Mesothelial cell of epicardium (in vitro differentiated cells): ENCODE results near the gene LGR4. TPM values are rescaled to one million over a fixed set of nuclear protein-coding genes. Genes with fewer than 3 reads are reported as not detected.

Experiments used
- DNase-seq, 2 experiments: peaks; one replicate each; pipeline ENCODE4 v3.0.0; 2021; ENCODE audit warnings: low spot score in 2 of 2; ENCODE audit not compliant: unreplicated experiment in 2 of 2
- H3K27ac Mint-ChIP-seq: 2 replicates; pipeline ENCODE4 v1.8.0; 2021; ENCODE audit warnings: mixed read lengths
- H3K27me3 Mint-ChIP-seq: 2 replicates; pipeline ENCODE4 v1.8.0; 2021; ENCODE audit warnings: low read depth, mixed read lengths
- H3K36me3 Mint-ChIP-seq: 2 replicates; pipeline ENCODE4 v1.8.0; 2021; ENCODE audit warnings: mixed read lengths
- H3K4me1 Mint-ChIP-seq: 2 replicates; pipeline ENCODE4 v1.8.0; 2021; ENCODE audit warnings: mixed read lengths
- H3K4me3 Mint-ChIP-seq: 2 replicates; pipeline ENCODE4 v1.8.0; 2021; ENCODE audit warnings: mild to moderate bottlenecking, moderate library complexity, mixed read lengths
- H3K9me3 Mint-ChIP-seq: 2 replicates; pipeline ENCODE4 v1.8.0; 2021; ENCODE audit warnings: mixed read lengths
- CTCF ChIP-seq: fragments of 200-600 bp; sonication (generic); IDR thresholded peaks from one replicate; pipeline ENCODE4 v1.5.0; 2021; ENCODE audit warnings: antibody characterized with exemption; ENCODE audit not compliant: unreplicated experiment
- total RNA-seq: library from RNA; stranded (reverse); gene quantifications from 3 replicates; pipeline ENCODE4 v1.2.1, GENCODE V29; 2021

LGR4 gene
- total RNA-seq, 1 donor from 2014 or later = 28.2 TPM

- no peak for DNase-seq
- no peaks in the 10 kb centered on the region for H3K9me3 Mint-ChIP-seq
- H3K36me3 Mint-ChIP-seq = no peaks in the 10 kb centered on the region
- no peak for TF ChIP-seq CTCF
- no peak overlapping the region for H3K27ac Mint-ChIP-seq
- H3K4me3 Mint-ChIP-seq = no peak overlapping the region
- no peaks in the 10 kb centered on the region for H3K27me3 Mint-ChIP-seq
- H3K4me1 Mint-ChIP-seq = peaks cover 5% of the 10 kb centered on the region
Measured at GRCh38 chr11:27403195-27403594, 69.4 kb downstream of the LGR4 start.

- Mint-ChIP-seq H3K4me3 (no peak overlapping the region), H3K27ac (no peak overlapping the region), H3K9me3 (no peaks in the 10 kb centered on the region), H3K36me3 (no peaks in the 10 kb centered on the region), H3K4me1 (peaks cover 12% of the 10 kb centered on the region), H3K27me3 (no peaks in the 10 kb centered on the region)
- no peak for DNase-seq
- no peak for TF ChIP-seq CTCF
Measured at GRCh38 chr11:27402450-27402849, 70.1 kb downstream of the LGR4 start.

- DNase-seq = no peak
- no peak overlapping the region for H3K4me3 Mint-ChIP-seq
- no peaks in the 10 kb centered on the region for H3K36me3 Mint-ChIP-seq
- no peaks in the 10 kb centered on the region for H3K27me3 Mint-ChIP-seq
- peaks cover 18% of the 10 kb centered on the region for H3K4me1 Mint-ChIP-seq
- no peaks in the 10 kb centered on the region for H3K9me3 Mint-ChIP-seq
- no peak for TF ChIP-seq CTCF
- no peak overlapping the region for H3K27ac Mint-ChIP-seq
Measured at GRCh38 chr11:27401833-27402316, 70.7 kb downstream of the LGR4 start.

- no peaks in the 10 kb centered on the region for H3K27me3 Mint-ChIP-seq
- peaks cover 21% of the 10 kb centered on the region for H3K4me1 Mint-ChIP-seq
- no peak overlapping the region for H3K27ac Mint-ChIP-seq
- H3K9me3 Mint-ChIP-seq = no peaks in the 10 kb centered on the region
- TF ChIP-seq CTCF = no peak
- no peak overlapping the region for H3K4me3 Mint-ChIP-seq
- DNase-seq = no peak
- H3K36me3 Mint-ChIP-seq = no peaks in the 10 kb centered on the region
Measured at GRCh38 chr11:27401280-27401832, 71.2 kb downstream of the LGR4 start.

GRCh38 chr11:27398400-27398770 lies 74.2 kb downstream of the LGR4 start:
- Mint-ChIP-seq H3K4me3 (no peak overlapping the region), H3K27me3 (no peaks in the 10 kb centered on the region), H3K9me3 (no peaks in the 10 kb centered on the region), H3K4me1 (peaks cover 42% of the 10 kb centered on the region), H3K27ac (no peak overlapping the region), H3K36me3 (no peaks in the 10 kb centered on the region)
- no peak for TF ChIP-seq CTCF
- DNase-seq = no peak
